Keratinocyte (primary cell): ENCODE data around the gene PTGR3. TPM values are rescaled to one million over a fixed set of nuclear protein-coding genes. Genes with fewer than 3 reads are reported as not detected.

Experiments
- DNase-seq: peaks from one replicate; pipeline ENCODE4 v3.0.0-alpha.2; 2011; ENCODE audit warnings: low read depth, missing footprints, low spot score
- FAIRE-seq: peaks from 2 replicates; lab custom pipeline; 2011; peaks lifted over from hg19 to GRCh38; lab: Jason Lieb, UNC
- H2AFZ ChIP-seq: 2 replicates; pipeline ENCODE4 v1.6.0; 2012; ENCODE audit warnings: low read length, control low read depth, inconsistent platforms; ENCODE audit not compliant: control insufficient read depth
- H3K27ac ChIP-seq: 2 replicates; pipeline ENCODE4 v1.5.1; 2011; ENCODE audit warnings: low read length; ENCODE audit not compliant: control insufficient read depth, insufficient read depth
- H3K27me3 ChIP-seq: 3 replicates; pipeline ENCODE4 v1.6.0; 2011; ENCODE audit warnings: low read length; ENCODE audit not compliant: control insufficient read depth, insufficient read depth; ENCODE audit errors: extremely low read depth
- H3K36me3 ChIP-seq, 2 experiments: 2 replicates in 1 of 2; 3 replicates in 1 of 2; pipeline ENCODE4 v1.5.1; 2011; ENCODE audit warnings: low read length in 2 of 2, mild to moderate bottlenecking in 1 of 2; ENCODE audit not compliant: control insufficient read depth in 2 of 2, insufficient read depth in 2 of 2; ENCODE audit errors: extremely low read depth in 1 of 2
- H3K4me1 ChIP-seq: 3 replicates; pipeline ENCODE4 v1.5.1; 2011; ENCODE audit warnings: low read length; ENCODE audit not compliant: control insufficient read depth, insufficient read depth; ENCODE audit errors: extremely low read depth
- H3K4me2 ChIP-seq: 3 replicates; pipeline ENCODE4 v1.6.0; 2011; ENCODE audit warnings: low read depth, low read length; ENCODE audit not compliant: control insufficient read depth, insufficient read depth; ENCODE audit errors: extremely low read depth
- H3K4me3 ChIP-seq, 3 experiments: fragments of 200-600 bp in 1 of 3; sonication (generic) in 1 of 3; 2 replicates in 2 of 3; 3 replicates in 1 of 3; pipeline ENCODE4 v1.5.1; 2011 to 2016; ENCODE audit warnings: low read length in 3 of 3, mild to moderate bottlenecking in 3 of 3, control low read depth in 2 of 3, inconsistent platforms in 1 of 3, low read depth in 1 of 3, mixed read lengths in 1 of 3, mixed run types in 1 of 3, moderate library complexity in 1 of 3; ENCODE audit not compliant: control insufficient read depth in 2 of 3, insufficient read depth in 2 of 3; ENCODE audit errors: extremely low read depth in 1 of 3
- H3K79me2 ChIP-seq: 2 replicates; pipeline ENCODE4 v1.6.0; 2012; ENCODE audit warnings: low read length; ENCODE audit not compliant: control insufficient read depth, insufficient read depth
- H3K9ac ChIP-seq: 3 replicates; pipeline ENCODE4 v1.6.0; 2011; ENCODE audit warnings: low read length; ENCODE audit not compliant: control insufficient read depth, insufficient read depth; ENCODE audit errors: extremely low read depth
- H3K9me1 ChIP-seq: 3 replicates; pipeline ENCODE4 v1.6.0; 2011; ENCODE audit warnings: low read length; ENCODE audit not compliant: control insufficient read depth, insufficient read depth; ENCODE audit errors: extremely low read depth
- H3K9me3 ChIP-seq: 2 replicates; pipeline ENCODE4 v1.5.1; 2012; ENCODE audit warnings: low read depth, low read length; ENCODE audit not compliant: control insufficient read depth
- H4K20me1 ChIP-seq: 3 replicates; pipeline ENCODE4 v1.6.0; 2011; ENCODE audit warnings: low read length; ENCODE audit not compliant: control insufficient read depth, insufficient read depth; ENCODE audit errors: extremely low read depth
- CTCF ChIP-seq, 3 experiments: IDR thresholded peaks in 1 of 3; conservative IDR thresholded peaks in 1 of 3; optimal IDR thresholded peaks in 1 of 3; 2 replicates in 2 of 3; 3 replicates in 1 of 3; pipeline versions ENCODE3 to v1.5.1; 2011; ENCODE audit warnings: low read length in 3 of 3, mild to moderate bottlenecking in 3 of 3, moderate library complexity in 2 of 3, control low read depth in 1 of 3, inconsistent platforms in 1 of 3; ENCODE audit not compliant: insufficient read depth in 2 of 3; ENCODE audit errors: extremely low read depth in 1 of 3
- EZH2 ChIP-seq: IDR thresholded peaks from one replicate; pipeline ENCODE4 v1.6.1; 2012; ENCODE audit warnings: inconsistent platforms, mild to moderate bottlenecking, low read length, moderate library complexity
- dilution Hi-C: fragments of 300-500 bp; cut with MboI; formaldehyde crosslinking; loops from one replicate; pipeline ENCODE4 v1.7.0; 2020; ENCODE audit warnings: low sequenced_read_pairs; ENCODE audit not compliant: extremely low pct_ligation_motif_present
- polyA plus RNA-seq, 5 experiments: library from polyadenylated mRNA; depleted of rRNA in 3 of 5; stranded (reverse) in 3 of 5; stranded (forward) in 1 of 5; unstranded in 1 of 5; fragments of >200 nt; gene quantifications; 1 replicate in 1 of 5; 2 replicates in 3 of 5; 3 replicates in 1 of 5; pipeline versions ENCODE4 v1.2.1 to v1.2.3, GENCODE V29; 2011 to 2012; ENCODE audit warnings: missing spikeins in 2 of 5, low read depth in 1 of 5, low replicate concordance in 1 of 5

The PTGR3 gene
- polyA plus RNA-seq, 1 donor (not counting 4 experiments of a cell fraction or from before 2014, with no cell fraction given): 25.2 TPM

GRCh38 chr18:75209951-75210258, 966 bp upstream of the PTGR3 start:
- Histone ChIP-seq H3K4me3 (peak overlapping the region; percentile 67 to 90 (median 85)), H3K27ac (peak overlapping the region; percentile 82), H2AFZ (peak overlapping the region; percentile 77), H3K79me2 (peaks cover 37% of the 10 kb centered on the region), H3K4me2 (peak overlapping the region; percentile 78), H3K9me1 (no peaks in the 10 kb centered on the region), H3K36me3 (no peaks in the 10 kb centered on the region), H4K20me1 (no peaks in the 10 kb centered on the region), H3K9ac (peak overlapping the region; percentile 81), H3K9me3 (no peaks in the 10 kb centered on the region), H3K27me3 (no peaks in the 10 kb centered on the region), H3K4me1 (peaks cover 23% of the 10 kb centered on the region)
- no peak for DNase-seq
- dilution Hi-C loops: no loop called here
- no peak for FAIRE-seq
- no peak for TF ChIP-seq EZH2
- TF ChIP-seq CTCF (optimal IDR thresholded peaks at IDR 0.05 in 1 of 3, IDR thresholded peaks at IDR 0.05 in 1 of 3, conservative IDR thresholded peaks at IDR 0.05 in 1 of 3; ENCODE audit: extremely low read depth in 1 of 3, insufficient read depth in 2 of 3, low read length in 3 of 3): no peak

GRCh38 chr18:75208836-75209128, 157 bp downstream of the PTGR3 start:
- Histone ChIP-seq H3K27ac (peak overlapping the region; percentile 82), H2AFZ (peak overlapping the region; percentile 70), H3K9me3 (no peaks in the 10 kb centered on the region), H3K4me3 (peak overlapping the region; percentile 67 to 91 (median 90)), H4K20me1 (no peaks in the 10 kb centered on the region), H3K9ac (peak overlapping the region; percentile 81), H3K9me1 (no peaks in the 10 kb centered on the region), H3K4me1 (peaks cover 25% of the 10 kb centered on the region), H3K4me2 (no peak overlapping the region), H3K27me3 (no peaks in the 10 kb centered on the region), H3K79me2 (peaks cover 46% of the 10 kb centered on the region), H3K36me3 (no peaks in the 10 kb centered on the region)
- no peak for DNase-seq
- FAIRE-seq: no peak
- dilution Hi-C loops: no loop called here
- no peak for TF ChIP-seq EZH2
- TF ChIP-seq CTCF (optimal IDR thresholded peaks at IDR 0.05 in 1 of 3, IDR thresholded peaks at IDR 0.05 in 1 of 3, conservative IDR thresholded peaks at IDR 0.05 in 1 of 3; ENCODE audit: extremely low read depth in 1 of 3, insufficient read depth in 2 of 3, low read length in 3 of 3): no peak
